IPS-20b (cell line): ENCODE data around the gene TBC1D25.

Experiments used
- H3K27ac ChIP-seq: one replicate; pipeline ENCODE4 v1.5.1; 2013; ENCODE audit warnings: low read length
- H3K27me3 ChIP-seq: 2 replicates; pipeline ENCODE4 v1.6.1; 2013; ENCODE audit warnings: mild to moderate bottlenecking, low read length, inconsistent platforms; ENCODE audit not compliant: insufficient read depth
- H3K36me3 ChIP-seq: 2 replicates; pipeline ENCODE4 v1.6.1; 2013; ENCODE audit warnings: low read depth, mild to moderate bottlenecking, inconsistent platforms, low read length, moderate library complexity; ENCODE audit not compliant: insufficient read depth
- H3K4me1 ChIP-seq: 2 replicates; pipeline ENCODE4 v1.6.1; 2013; ENCODE audit warnings: mild to moderate bottlenecking, control low read depth, inconsistent platforms, low read length, moderate library complexity; ENCODE audit not compliant: insufficient read depth
- H3K4me3 ChIP-seq: 2 replicates; pipeline ENCODE4 v1.5.1; 2013; ENCODE audit warnings: mild to moderate bottlenecking, low read length, inconsistent platforms
- H3K9ac ChIP-seq: 2 replicates; pipeline ENCODE4 v1.6.1; 2013; ENCODE audit warnings: low read depth, mild to moderate bottlenecking, inconsistent platforms, low read length, moderate library complexity
- H3K9me3 ChIP-seq: 2 replicates; pipeline ENCODE4 v1.6.1; 2013; ENCODE audit warnings: mild to moderate bottlenecking, low read depth, low read length, inconsistent platforms; ENCODE audit not compliant: insufficient read depth

The TBC1D25 gene

GRCh38 chrX:48573690-48574269 is 34.3 kb downstream of the TBC1D25 start:
- H3K36me3 ChIP-seq, result peaks cover 40% of the 10 kb centered on the region
- H3K27ac ChIP-seq, result peak overlapping the region; percentile 97
- H3K9ac ChIP-seq, result peak overlapping the region; percentile 98; the same call in 1 of the 2 replicates
- no peaks in the 10 kb centered on the region for H3K27me3 ChIP-seq
- peak overlapping the region; percentile 94 for H3K4me3 ChIP-seq
- H3K9me3 ChIP-seq, result no peaks in the 10 kb centered on the region
- H3K4me1 ChIP-seq, result peaks cover 7% of the 10 kb centered on the region; the same call in 1 of the 2 replicates

- Histone ChIP-seq H3K27me3 (no peaks in the 10 kb centered on the region), H3K4me3 (peak within 1 kb of the TSS; percentile 94), H3K9me3 (no peaks in the 10 kb centered on the region), H3K27ac (peak within 1 kb of the TSS; percentile 97), H3K4me1 (peaks cover 7% of the 10 kb centered on the region; the same call in 1 of the 2 replicates), H3K36me3 (peaks cover 48% of the 10 kb centered on the region), H3K9ac (peak within 1 kb of the TSS; percentile 98)
Observed at GRCh38 chrX:48574270-48575266, 35.1 kb downstream of the TBC1D25 start, which contains the start of gene RBM3. Gene RBM3 (plus strand): TSS chrX:48574484. CDS start chrX:48575181, 697 bp downstream.

- H3K4me3 ChIP-seq, result peak overlapping the region; percentile 94
- peaks cover 7% of the 10 kb centered on the region; the same call in 1 of the 2 replicates for H3K4me1 ChIP-seq
- peaks cover 53% of the 10 kb centered on the region for H3K36me3 ChIP-seq
- no peaks in the 10 kb centered on the region for H3K9me3 ChIP-seq
- H3K27ac ChIP-seq, result no peak overlapping the region
- H3K9ac ChIP-seq, result peak overlapping the region; percentile 98
- no peaks in the 10 kb centered on the region for H3K27me3 ChIP-seq
Observed at GRCh38 chrX:48575642-48576041, 36.1 kb downstream of the TBC1D25 start.

GRCh38 chrX:48576108-48576507 is 36.6 kb downstream of the TBC1D25 start:
- H3K36me3 ChIP-seq, result peaks cover 53% of the 10 kb centered on the region
- peak overlapping the region; percentile 98; the same call in 1 of the 2 replicates for H3K9ac ChIP-seq
- H3K27ac ChIP-seq, result no peak overlapping the region
- peaks cover 7% of the 10 kb centered on the region; the same call in 1 of the 2 replicates for H3K4me1 ChIP-seq
- H3K4me3 ChIP-seq, result peak overlapping the region; percentile 94; the same call in 1 of the 2 replicates
- no peaks in the 10 kb centered on the region for H3K27me3 ChIP-seq
- no peaks in the 10 kb centered on the region for H3K9me3 ChIP-seq

GRCh38 chrX:48578661-48579128 is 39.2 kb downstream of the TBC1D25 start:
- Histone ChIP-seq H3K27ac (no peak overlapping the region), H3K4me1 (peaks cover 7% of the 10 kb centered on the region; the same call in 1 of the 2 replicates), H3K27me3 (no peaks in the 10 kb centered on the region), H3K9ac (no peak overlapping the region), H3K36me3 (peaks cover 53% of the 10 kb centered on the region), H3K4me3 (no peak overlapping the region), H3K9me3 (no peaks in the 10 kb centered on the region)

GRCh38 chrX:48579259-48579658 is 39.7 kb downstream of the TBC1D25 start:
- H3K4me3 ChIP-seq, result no peak overlapping the region
- H3K27ac ChIP-seq, result no peak overlapping the region
- peaks cover 53% of the 10 kb centered on the region for H3K36me3 ChIP-seq
- no peaks in the 10 kb centered on the region for H3K27me3 ChIP-seq
- H3K9ac ChIP-seq, result no peak overlapping the region
- peaks cover 7% of the 10 kb centered on the region; the same call in 1 of the 2 replicates for H3K4me1 ChIP-seq
- H3K9me3 ChIP-seq, result no peaks in the 10 kb centered on the region

- Histone ChIP-seq H3K36me3 (peaks cover 44% of the 10 kb centered on the region), H3K27ac (no peak overlapping the region), H3K4me1 (peaks cover 5% of the 10 kb centered on the region; the same call in 1 of the 2 replicates), H3K4me3 (no peak overlapping the region), H3K27me3 (no peaks in the 10 kb centered on the region), H3K9ac (no peak overlapping the region), H3K9me3 (no peaks in the 10 kb centered on the region)
Observed at GRCh38 chrX:48580662-48581061, 41.1 kb downstream of the TBC1D25 start.

GRCh38 chrX:48584698-48585097 is 45.2 kb downstream of the TBC1D25 start:
- Histone ChIP-seq H3K9me3 (no peaks in the 10 kb centered on the region), H3K4me3 (no peak overlapping the region)

GRCh38 chrX:48589482-48590162 is 50.1 kb downstream of the TBC1D25 start:
- Histone ChIP-seq H3K27ac (no peak overlapping the region), H3K4me1 (no peaks in the 10 kb centered on the region), H3K9me3 (no peaks in the 10 kb centered on the region), H3K27me3 (no peaks in the 10 kb centered on the region), H3K36me3 (no peaks in the 10 kb centered on the region), H3K9ac (no peak overlapping the region), H3K4me3 (no peak overlapping the region)

More at GRCh38 chrX:48584698-48585097, 45.2 kb downstream of the TBC1D25 start:
- Histone ChIP-seq H3K27me3 (no peaks in the 10 kb centered on the region), H3K36me3 (peaks cover 4% of the 10 kb centered on the region; the same call in 1 of the 2 replicates), H3K4me1 (no peaks in the 10 kb centered on the region), H3K27ac (no peak overlapping the region), H3K9ac (no peak overlapping the region)

GRCh38 chrX:48590203-48591103 is 50.9 kb downstream of the TBC1D25 start:
- no peaks in the 10 kb centered on the region for H3K9me3 ChIP-seq

More at GRCh38 chrX:48590203-48591103, 50.9 kb downstream of the TBC1D25 start:
- Histone ChIP-seq H3K27me3 (no peaks in the 10 kb centered on the region), H3K36me3 (no peaks in the 10 kb centered on the region), H3K4me3 (no peak overlapping the region), H3K9ac (no peak overlapping the region), H3K4me1 (no peaks in the 10 kb centered on the region), H3K27ac (no peak overlapping the region)
